ENCODE measurements around the gene SPECC1L. TPM values are rescaled to one million over a fixed set of nuclear protein-coding genes. Genes with fewer than 3 reads are reported as not detected.
A peak's percentile ranks its signal among the peaks of the same experiment; 100 is the strongest.

Gene SPECC1L
- total and polyA plus RNA-seq, 5 donors from 2014 or later: 4.1 to 39.6 (median 5.8) TPM

DNA sequence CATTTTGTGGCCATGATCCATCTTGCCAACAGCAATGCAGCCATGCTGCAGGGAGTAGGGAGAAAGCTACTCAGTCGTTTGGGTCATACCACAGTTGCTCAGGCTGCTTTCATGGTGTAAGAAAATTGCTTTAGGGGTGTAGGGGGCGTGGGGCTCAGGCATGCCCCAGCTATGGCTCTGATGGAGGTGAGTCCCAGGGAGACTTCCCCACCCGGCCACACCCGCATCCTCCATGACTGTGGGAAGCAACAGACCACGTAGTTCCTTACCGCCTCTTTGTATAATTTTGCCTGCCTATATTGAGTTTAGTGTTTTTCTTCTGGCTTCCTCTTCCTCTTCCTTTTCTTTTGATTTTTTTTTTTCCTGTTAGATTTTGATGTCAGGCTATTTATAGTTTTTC is 58.8 kb downstream of the SPECC1L start:
- H3K4me1 ChIP-seq (ENCODE audit: control insufficient read depth, insufficient read depth, low read length, poor library complexity, severe bottlenecking): peaks cover 9% of the 10 kb centered on the region
- DNase-seq (no peak), ATAC-seq (ENCODE audit: low read depth in 2 of 2) (no peak)
- H3K27me3 Mint-ChIP-seq: no peaks in the 10 kb centered on the region
- no peak overlapping the region for H3K4me3 ChIP-seq (ENCODE audit: low read depth, low read length)
- peaks cover 22% of the 10 kb centered on the region for H3K36me3 ChIP-seq (ENCODE audit: control insufficient read depth, insufficient read depth, low read length)
- H3K27ac Mint-ChIP-seq: peak overlapping the region in 2 of 3 donors; percentile 38 to 75
- no peak overlapping the region for H3K27ac ChIP-seq (ENCODE audit: insufficient read depth, low read length, poor library complexity, severe bottlenecking)
- peak overlapping the region in 1 of 4 donors; percentile 21 for H3K4me3 Mint-ChIP-seq
- no peaks in the 10 kb centered on the region for H3K9me3 Mint-ChIP-seq
- peaks cover 15% of the 10 kb centered on the region for H3K36me3 Mint-ChIP-seq
- H3K9me3 ChIP-seq (ENCODE audit: control insufficient read depth in 2 of 2, low read length in 2 of 2): no peaks in the 10 kb centered on the region
- peaks cover 14 to 28% (median 25%) of the 10 kb centered on the region in 4 donors for H3K4me1 Mint-ChIP-seq
- no peaks in the 10 kb centered on the region for H3K27me3 ChIP-seq (ENCODE audit: control insufficient read depth, insufficient read depth, low read length)

DNA sequence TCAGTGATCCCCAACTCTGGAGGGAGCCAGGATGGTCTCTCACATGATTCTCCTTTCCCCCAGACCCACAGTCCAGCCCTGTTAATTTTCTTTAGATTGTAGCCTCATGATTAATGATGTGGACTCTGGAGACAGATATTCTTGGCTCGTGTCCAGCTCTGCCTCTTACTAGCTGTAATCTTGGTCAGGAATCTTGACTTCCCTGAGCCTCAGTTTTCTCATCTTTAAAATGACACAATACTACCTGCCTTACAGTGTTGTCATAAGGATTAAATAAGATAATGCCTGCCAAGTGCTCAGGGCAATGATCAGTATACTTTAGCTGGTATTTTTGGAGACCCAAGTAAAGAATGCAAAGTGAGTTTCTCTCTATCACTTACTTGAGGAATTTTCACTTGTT is 60.0 kb downstream of the SPECC1L start:
- no peak overlapping the region for H3K27ac ChIP-seq (ENCODE audit: insufficient read depth, low read length, poor library complexity, severe bottlenecking)
- Mint-ChIP-seq H3K27me3 (no peaks in the 10 kb centered on the region), H3K36me3 (peaks cover 24% of the 10 kb centered on the region), H3K9me3 (no peaks in the 10 kb centered on the region), H3K27ac (no peak overlapping the region), H3K4me1 (peaks cover 23 to 32% (median 25%) of the 10 kb centered on the region in 4 donors), H3K4me3 (no peak overlapping the region)
- DNase-seq (no peak), ATAC-seq (ENCODE audit: low read depth in 2 of 2) (no peak)
- no peak overlapping the region for H3K4me3 ChIP-seq (ENCODE audit: low read depth, low read length)
- no peaks in the 10 kb centered on the region for H3K27me3 ChIP-seq (ENCODE audit: control insufficient read depth, insufficient read depth, low read length)
- peaks cover 31% of the 10 kb centered on the region for H3K36me3 ChIP-seq (ENCODE audit: control insufficient read depth, insufficient read depth, low read length)
- H3K9me3 ChIP-seq (ENCODE audit: control insufficient read depth in 2 of 2, low read length in 2 of 2): no peaks in the 10 kb centered on the region
- peaks cover 5% of the 10 kb centered on the region for H3K4me1 ChIP-seq (ENCODE audit: control insufficient read depth, insufficient read depth, low read length, poor library complexity, severe bottlenecking)

- Histone ChIP-seq H3K4me3 (ENCODE audit: low read depth, low read length) (no peak overlapping the region), H3K27me3 (ENCODE audit: control insufficient read depth, insufficient read depth, low read length) (no peaks in the 10 kb centered on the region), H3K36me3 (ENCODE audit: control insufficient read depth, insufficient read depth, low read length) (peaks cover 34% of the 10 kb centered on the region), H3K27ac (ENCODE audit: insufficient read depth, low read length, poor library complexity, severe bottlenecking) (no peak overlapping the region), H3K9me3 (ENCODE audit: control insufficient read depth in 2 of 2, low read length in 2 of 2) (no peaks in the 10 kb centered on the region), H3K4me1 (ENCODE audit: control insufficient read depth, insufficient read depth, low read length, poor library complexity, severe bottlenecking) (peaks cover 5% of the 10 kb centered on the region)
- peaks cover 25% of the 10 kb centered on the region for H3K36me3 Mint-ChIP-seq
- no peak overlapping the region for H3K27ac Mint-ChIP-seq
- H3K4me1 Mint-ChIP-seq: peaks cover 21 to 29% (median 22%) of the 10 kb centered on the region in 4 donors
- H3K9me3 Mint-ChIP-seq: no peaks in the 10 kb centered on the region
- H3K4me3 Mint-ChIP-seq: no peak overlapping the region
- ATAC-seq (ENCODE audit: low read depth in 2 of 2) (no peak), DNase-seq (no peak)
- H3K27me3 Mint-ChIP-seq: no peaks in the 10 kb centered on the region
Measured at GRCh38 chr22:24331468-24332440, 61.1 kb downstream of the SPECC1L start.

GRCh38 chr22:24333301-24333700 is 62.7 kb downstream of the SPECC1L start:
- Histone ChIP-seq H3K27ac (ENCODE audit: insufficient read depth, low read length, poor library complexity, severe bottlenecking) (no peak overlapping the region), H3K27me3 (ENCODE audit: control insufficient read depth, insufficient read depth, low read length) (no peaks in the 10 kb centered on the region), H3K4me3 (ENCODE audit: low read depth, low read length) (no peak overlapping the region), H3K36me3 (ENCODE audit: control insufficient read depth, insufficient read depth, low read length) (peaks cover 48% of the 10 kb centered on the region), H3K4me1 (ENCODE audit: control insufficient read depth, insufficient read depth, low read length, poor library complexity, severe bottlenecking) (peaks cover 5% of the 10 kb centered on the region), H3K9me3 (ENCODE audit: control insufficient read depth in 2 of 2, low read length in 2 of 2) (no peaks in the 10 kb centered on the region)
- Mint-ChIP-seq H3K4me3 (no peak overlapping the region), H3K27ac (no peak overlapping the region), H3K36me3 (peaks cover 28% of the 10 kb centered on the region), H3K27me3 (no peaks in the 10 kb centered on the region), H3K4me1 (peaks cover 21 to 30% (median 22%) of the 10 kb centered on the region in 4 donors), H3K9me3 (no peaks in the 10 kb centered on the region)
- DNase-seq (no peak), ATAC-seq (ENCODE audit: low read depth in 2 of 2) (no peak)

- Mint-ChIP-seq H3K27me3 (no peaks in the 10 kb centered on the region), H3K27ac (no peak overlapping the region), H3K4me3 (no peak overlapping the region), H3K36me3 (peaks cover 30% of the 10 kb centered on the region), H3K9me3 (no peaks in the 10 kb centered on the region), H3K4me1 (peaks cover 8 to 22% (median 15%) of the 10 kb centered on the region in 4 donors)
- Histone ChIP-seq H3K36me3 (ENCODE audit: control insufficient read depth, insufficient read depth, low read length) (peaks cover 58% of the 10 kb centered on the region), H3K9me3 (ENCODE audit: control insufficient read depth in 2 of 2, low read length in 2 of 2) (no peaks in the 10 kb centered on the region), H3K27me3 (ENCODE audit: control insufficient read depth, insufficient read depth, low read length) (no peaks in the 10 kb centered on the region), H3K27ac (ENCODE audit: insufficient read depth, low read length, poor library complexity, severe bottlenecking) (no peak overlapping the region), H3K4me3 (ENCODE audit: low read depth, low read length) (no peak overlapping the region), H3K4me1 (ENCODE audit: control insufficient read depth, insufficient read depth, low read length, poor library complexity, severe bottlenecking) (no peaks in the 10 kb centered on the region)
- no peak for DNase-seq
- ATAC-seq (ENCODE audit: low read depth in 2 of 2): no peak
Measured at GRCh38 chr22:24335496-24335895, 64.9 kb downstream of the SPECC1L start.

DNA sequence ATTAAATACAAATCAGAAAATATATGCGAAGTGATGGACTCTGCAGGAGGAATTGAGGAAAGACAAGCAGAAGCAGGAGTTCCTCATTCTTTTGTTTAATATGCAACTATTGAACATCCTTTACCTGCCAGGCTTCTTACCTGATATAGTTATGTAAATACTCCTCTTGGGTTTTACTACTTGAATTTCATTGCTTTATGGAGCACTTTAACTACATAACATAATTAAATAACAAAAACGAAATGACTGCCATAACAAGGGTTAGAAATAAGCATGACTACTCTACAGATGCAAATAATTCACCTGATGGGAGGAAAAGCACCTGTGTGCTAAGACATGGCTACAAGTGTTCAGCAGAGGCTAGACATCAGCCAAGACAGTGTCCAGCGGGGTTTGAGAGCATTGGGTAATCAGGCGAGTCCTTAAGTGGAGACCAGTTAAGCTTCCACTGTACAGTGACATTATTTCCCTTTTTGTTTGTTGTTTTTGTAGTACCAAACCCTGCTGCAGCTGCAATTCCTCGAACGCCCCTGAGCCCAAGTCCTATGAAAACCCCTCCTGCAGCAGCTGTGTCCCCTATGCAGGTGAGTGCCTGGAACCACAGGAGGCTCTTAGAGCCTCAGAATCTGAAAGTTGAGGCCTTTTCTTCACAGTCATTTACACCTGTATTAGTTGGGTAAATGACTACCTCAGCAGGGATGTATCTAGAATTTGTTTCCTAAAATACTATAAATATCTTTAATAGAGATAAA is 67.4 kb downstream of the SPECC1L start:
- no peaks in the 10 kb centered on the region for H3K27me3 ChIP-seq (ENCODE audit: control insufficient read depth, insufficient read depth, low read length)
- no peaks in the 10 kb centered on the region for H3K9me3 ChIP-seq (ENCODE audit: control insufficient read depth in 2 of 2, low read length in 2 of 2)
- H3K4me3 ChIP-seq (ENCODE audit: low read depth, low read length): no peak overlapping the region
- H3K4me3 Mint-ChIP-seq: no peak overlapping the region
- peaks cover 8 to 15% (median 12%) of the 10 kb centered on the region in 4 donors for H3K4me1 Mint-ChIP-seq
- H3K27ac ChIP-seq (ENCODE audit: insufficient read depth, low read length, poor library complexity, severe bottlenecking): no peak overlapping the region
- no peak for DNase-seq
- H3K4me1 ChIP-seq (ENCODE audit: control insufficient read depth, insufficient read depth, low read length, poor library complexity, severe bottlenecking): no peaks in the 10 kb centered on the region
- no peak overlapping the region for H3K27ac Mint-ChIP-seq
- ATAC-seq (ENCODE audit: low read depth in 2 of 2): no peak
- no peaks in the 10 kb centered on the region for H3K27me3 Mint-ChIP-seq
- H3K9me3 Mint-ChIP-seq: no peaks in the 10 kb centered on the region
- peaks cover 60% of the 10 kb centered on the region for H3K36me3 ChIP-seq (ENCODE audit: control insufficient read depth, insufficient read depth, low read length)
- peaks cover 39% of the 10 kb centered on the region for H3K36me3 Mint-ChIP-seq

DNA sequence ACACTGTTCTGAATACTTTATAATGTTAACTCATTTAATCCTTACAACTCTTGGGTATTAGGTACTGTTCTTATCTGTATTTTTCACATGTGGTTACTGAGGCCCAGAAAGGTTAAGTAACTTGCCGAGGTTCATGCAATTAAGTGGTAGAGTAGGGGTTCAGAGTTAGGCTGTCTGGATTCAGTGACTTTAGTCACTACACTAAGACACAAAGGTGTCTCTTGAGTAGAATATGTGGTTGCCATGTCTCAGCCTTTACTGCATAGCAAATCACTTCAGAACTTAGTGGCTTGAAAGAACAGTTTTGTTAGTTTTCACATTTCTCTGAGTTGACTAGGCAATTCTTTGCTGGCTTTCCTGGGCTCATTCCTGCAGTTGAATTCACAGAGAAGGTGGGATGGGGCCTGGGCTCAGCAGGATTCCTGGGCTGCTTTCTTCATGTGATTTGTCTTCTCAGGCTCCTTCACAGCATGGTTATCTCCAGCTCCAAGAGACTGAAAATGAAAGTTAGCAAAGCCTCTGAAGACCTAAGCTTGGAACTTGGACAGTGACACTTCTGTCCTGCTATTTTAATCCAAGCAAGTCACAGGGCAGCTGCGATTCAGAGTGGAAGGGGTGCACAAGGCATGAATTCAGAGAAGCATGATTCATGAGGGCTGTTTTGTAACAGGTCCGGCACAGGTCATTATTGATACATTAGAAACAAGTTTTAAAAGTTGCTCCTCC is 68.3 kb downstream of the SPECC1L start:
- H3K4me3 Mint-ChIP-seq: no peak overlapping the region
- Histone ChIP-seq H3K27ac (ENCODE audit: insufficient read depth, low read length, poor library complexity, severe bottlenecking) (no peak overlapping the region), H3K4me1 (ENCODE audit: control insufficient read depth, insufficient read depth, low read length, poor library complexity, severe bottlenecking) (no peaks in the 10 kb centered on the region), H3K9me3 (ENCODE audit: control insufficient read depth in 2 of 2, low read length in 2 of 2) (no peaks in the 10 kb centered on the region), H3K4me3 (ENCODE audit: low read depth, low read length) (no peak overlapping the region), H3K27me3 (ENCODE audit: control insufficient read depth, insufficient read depth, low read length) (no peaks in the 10 kb centered on the region), H3K36me3 (ENCODE audit: control insufficient read depth, insufficient read depth, low read length) (peaks cover 65% of the 10 kb centered on the region)
- H3K9me3 Mint-ChIP-seq: no peaks in the 10 kb centered on the region
- no peak overlapping the region for H3K27ac Mint-ChIP-seq
- DNase-seq: no peak
- ATAC-seq (ENCODE audit: low read depth in 2 of 2): no peak
- H3K4me1 Mint-ChIP-seq: peaks cover 8 to 15% (median 12%) of the 10 kb centered on the region in 4 donors
- H3K36me3 Mint-ChIP-seq: peaks cover 39% of the 10 kb centered on the region
- no peaks in the 10 kb centered on the region for H3K27me3 Mint-ChIP-seq
